ENCODE results near the gene WDR5.

Gene WDR5

GRCh38 chr9:134206311-134207300, 70.7 kb downstream of the WDR5 start:
- Histone ChIP-seq H3K27ac (ENCODE audit: insufficient read depth, low read length, poor library complexity, severe bottlenecking) (no peak overlapping the region), H3K4me1 (ENCODE audit: control insufficient read depth, insufficient read depth, low read length, poor library complexity, severe bottlenecking) (no peaks in the 10 kb centered on the region), H3K27me3 (replicated peaks; ENCODE audit: control insufficient read depth, insufficient read depth, low read length, poor library complexity, severe bottlenecking) (no peaks in the 10 kb centered on the region), H3K4me3 (ENCODE audit: insufficient read depth, low read depth, low read length, poor library complexity, severe bottlenecking) (no peak overlapping the region), H3K36me3 (ENCODE audit: control insufficient read depth, insufficient read depth, low read length) (no peaks in the 10 kb centered on the region), H3K9me3 (ENCODE audit: control insufficient read depth, low read length) (no peaks in the 10 kb centered on the region)
- DNase-seq: no peak

- Histone ChIP-seq H3K4me3 (ENCODE audit: insufficient read depth, low read depth, low read length, poor library complexity, severe bottlenecking) (no peak overlapping the region), H3K4me1 (ENCODE audit: control insufficient read depth, insufficient read depth, low read length, poor library complexity, severe bottlenecking) (no peaks in the 10 kb centered on the region), H3K27me3 (replicated peaks; ENCODE audit: control insufficient read depth, insufficient read depth, low read length, poor library complexity, severe bottlenecking) (no peaks in the 10 kb centered on the region), H3K36me3 (ENCODE audit: control insufficient read depth, insufficient read depth, low read length) (no peaks in the 10 kb centered on the region), H3K27ac (ENCODE audit: insufficient read depth, low read length, poor library complexity, severe bottlenecking) (no peak overlapping the region), H3K9me3 (ENCODE audit: control insufficient read depth, low read length) (no peaks in the 10 kb centered on the region)
- no peak for DNase-seq
These were observed 72.5 kb downstream of the WDR5 start for GRCh38 chr9:134208310-134208841.

- no peak overlapping the region for H3K4me3 ChIP-seq (ENCODE audit: insufficient read depth, low read depth, low read length, poor library complexity, severe bottlenecking)
- no peak for DNase-seq
- H3K36me3 ChIP-seq (ENCODE audit: control insufficient read depth, insufficient read depth, low read length): no peaks in the 10 kb centered on the region
- no peaks in the 10 kb centered on the region for H3K9me3 ChIP-seq (ENCODE audit: control insufficient read depth, low read length)
- no peaks in the 10 kb centered on the region for H3K4me1 ChIP-seq (ENCODE audit: control insufficient read depth, insufficient read depth, low read length, poor library complexity, severe bottlenecking)
- no peaks in the 10 kb centered on the region for H3K27me3 ChIP-seq (replicated peaks; ENCODE audit: control insufficient read depth, insufficient read depth, low read length, poor library complexity, severe bottlenecking)
- no peak overlapping the region for H3K27ac ChIP-seq (ENCODE audit: insufficient read depth, low read length, poor library complexity, severe bottlenecking)
These were observed 73.3 kb downstream of the WDR5 start for GRCh38 chr9:134208981-134209725.

All from effector memory CD4-positive, alpha-beta T cell (primary cell).